GM10847 (cell line): ENCODE results near the gene ZNF575.
A peak's percentile ranks its signal among the peaks of the same experiment; 100 is the strongest.

Experiments
- POLR2A ChIP-seq: IDR thresholded peaks from 2 replicates; pipeline ENCODE4 v1.6.1; 2011; ENCODE audit not compliant: insufficient read length; ENCODE audit errors: extremely low read depth

Gene ZNF575, protein sequence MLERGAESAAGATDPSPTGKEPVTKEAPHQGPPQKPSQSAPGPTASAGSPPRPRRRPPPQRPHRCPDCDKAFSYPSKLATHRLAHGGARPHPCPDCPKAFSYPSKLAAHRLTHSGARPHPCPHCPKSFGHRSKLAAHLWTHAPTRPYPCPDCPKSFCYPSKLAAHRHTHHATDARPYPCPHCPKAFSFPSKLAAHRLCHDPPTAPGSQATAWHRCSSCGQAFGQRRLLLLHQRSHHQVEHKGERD

DNA sequence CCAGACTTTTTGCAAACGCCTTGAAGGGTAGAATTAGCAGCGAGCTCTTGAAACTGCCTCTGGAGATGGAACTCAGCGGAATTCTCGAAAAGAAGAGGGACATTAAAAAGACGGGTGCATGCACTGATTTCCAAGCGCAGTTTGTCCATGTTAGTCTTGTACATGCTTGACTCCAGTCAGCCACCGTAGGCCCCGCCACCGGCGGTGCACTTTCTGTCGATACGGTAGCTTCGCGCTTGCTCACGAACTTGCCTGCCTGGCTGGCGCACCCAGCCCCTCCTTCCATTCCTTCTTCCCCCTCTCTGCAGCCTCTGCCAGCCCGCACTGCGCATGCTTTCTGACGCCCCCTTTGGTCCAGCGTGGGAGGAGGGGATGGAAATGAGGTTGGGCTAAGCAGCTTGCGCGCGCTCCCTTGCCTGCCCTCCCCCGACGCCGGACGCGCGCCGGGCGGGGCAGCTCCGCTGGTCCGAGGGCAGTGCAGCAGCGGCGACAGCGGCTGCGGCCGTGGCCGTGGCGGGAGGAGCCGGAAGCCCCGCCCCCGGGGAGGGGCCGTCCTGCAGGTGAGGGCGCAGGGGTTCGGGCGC lies at the start of gene ZNF575:
Gene ZNF575, plus strand, starts transcription at position 227 of the 584 bp plus-strand sequence. CDS start 1,235 bp downstream, outside the sequence.
- TF ChIP-seq POLR2A: peak; percentile 27

DNA sequence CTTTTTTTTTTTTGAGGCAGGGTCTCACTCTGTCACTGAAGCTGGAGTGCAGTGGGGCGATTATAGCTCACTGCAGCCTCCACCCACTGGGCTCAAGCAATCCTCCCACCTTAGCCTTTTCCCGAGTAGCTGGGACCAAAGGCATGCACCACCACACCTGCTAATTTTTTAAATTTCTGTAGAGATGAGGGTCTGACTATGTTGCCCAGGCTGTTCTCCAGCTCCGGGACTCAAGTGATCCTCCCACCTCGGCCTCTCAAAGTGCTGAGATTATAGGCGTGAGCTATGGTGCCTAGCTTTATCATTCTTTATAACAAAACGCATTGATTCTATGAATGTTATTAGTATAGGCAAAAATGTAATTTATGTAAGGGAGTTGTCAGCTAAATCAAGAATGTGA lies 49.7 kb upstream of the ZNF575 start:
- TF ChIP-seq POLR2A: no peak

DNA sequence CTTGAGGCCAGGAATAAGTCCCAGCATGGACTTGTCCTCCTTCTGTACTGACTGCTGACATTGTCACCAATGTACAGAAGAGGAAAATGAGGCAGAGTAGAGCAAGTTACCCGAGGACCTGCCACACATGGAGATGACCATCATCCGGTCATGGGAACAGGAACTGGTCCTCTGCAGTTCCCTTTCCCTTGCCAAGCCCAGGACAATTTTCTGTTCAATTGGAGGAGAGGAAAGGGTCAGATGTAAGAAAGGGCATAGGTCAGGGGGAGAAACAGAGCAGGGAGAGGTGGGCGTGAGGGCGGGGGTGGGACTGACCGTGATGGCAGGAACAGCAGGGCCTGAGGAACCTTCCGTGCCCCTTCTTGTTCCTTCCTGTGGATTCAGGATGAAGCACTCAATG lies 47.0 kb upstream of the ZNF575 start:
- TF ChIP-seq POLR2A: no peak

DNA sequence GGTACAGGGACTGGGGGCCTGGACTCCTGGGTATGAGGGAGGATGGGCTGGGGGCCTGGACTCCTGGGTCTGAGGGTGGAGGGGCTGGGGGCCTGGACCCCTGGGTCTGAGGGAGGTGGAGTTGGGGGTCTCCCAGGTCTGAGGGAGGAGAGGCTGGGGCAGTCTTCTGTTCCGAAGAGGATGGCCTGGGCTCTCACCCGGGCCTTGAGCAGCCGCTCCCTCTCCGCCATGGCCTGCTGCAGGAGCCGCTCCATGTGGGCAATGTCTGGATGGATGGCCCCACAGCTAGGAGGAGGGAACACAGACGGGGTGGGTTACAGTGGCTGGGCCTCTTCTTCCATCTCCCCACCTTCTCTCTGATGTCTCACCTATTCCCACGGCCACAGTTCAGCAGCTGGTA lies 46.6 kb upstream of the ZNF575 start:
- no peak for TF ChIP-seq POLR2A

DNA sequence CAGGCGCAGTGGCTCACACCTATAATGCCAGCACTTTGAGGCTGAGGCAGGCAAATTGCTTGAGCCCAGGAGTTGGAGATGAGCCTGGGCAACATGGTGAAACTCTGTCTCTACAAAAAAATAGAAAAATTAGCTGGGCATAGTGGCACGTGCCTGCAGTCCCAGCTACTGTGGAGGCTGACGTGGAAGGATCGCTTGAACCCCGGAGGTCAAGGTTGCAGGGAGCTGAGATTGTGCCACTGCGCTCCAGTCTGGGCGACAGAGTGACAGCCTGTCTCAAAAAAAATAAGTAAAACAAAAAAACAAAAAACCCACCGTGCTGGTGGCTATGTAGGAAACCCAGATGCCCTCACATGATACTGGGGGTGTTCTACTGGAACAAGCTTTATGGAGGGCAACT lies 44.8 kb upstream of the ZNF575 start:
- no peak for TF ChIP-seq POLR2A

DNA sequence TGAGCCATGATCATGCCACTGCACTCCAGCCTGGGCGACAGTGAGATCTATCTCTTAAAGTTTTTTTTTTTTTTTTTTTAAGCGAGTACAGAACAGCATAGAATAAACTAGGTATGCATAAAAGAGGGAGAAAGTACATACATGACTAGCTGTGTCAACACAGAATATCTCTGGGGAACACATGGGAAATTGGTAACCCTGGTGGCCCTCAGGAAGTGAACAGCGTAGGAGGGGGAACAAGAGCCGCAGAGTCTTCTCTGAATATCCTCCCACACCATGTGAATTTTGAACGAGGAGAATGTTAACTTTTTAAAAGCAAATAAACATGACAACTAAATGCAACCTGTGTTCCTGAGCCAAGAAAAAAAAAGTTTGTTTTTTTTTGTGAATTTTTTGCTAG lies 43.7 kb upstream of the ZNF575 start:
- no peak for TF ChIP-seq POLR2A

DNA sequence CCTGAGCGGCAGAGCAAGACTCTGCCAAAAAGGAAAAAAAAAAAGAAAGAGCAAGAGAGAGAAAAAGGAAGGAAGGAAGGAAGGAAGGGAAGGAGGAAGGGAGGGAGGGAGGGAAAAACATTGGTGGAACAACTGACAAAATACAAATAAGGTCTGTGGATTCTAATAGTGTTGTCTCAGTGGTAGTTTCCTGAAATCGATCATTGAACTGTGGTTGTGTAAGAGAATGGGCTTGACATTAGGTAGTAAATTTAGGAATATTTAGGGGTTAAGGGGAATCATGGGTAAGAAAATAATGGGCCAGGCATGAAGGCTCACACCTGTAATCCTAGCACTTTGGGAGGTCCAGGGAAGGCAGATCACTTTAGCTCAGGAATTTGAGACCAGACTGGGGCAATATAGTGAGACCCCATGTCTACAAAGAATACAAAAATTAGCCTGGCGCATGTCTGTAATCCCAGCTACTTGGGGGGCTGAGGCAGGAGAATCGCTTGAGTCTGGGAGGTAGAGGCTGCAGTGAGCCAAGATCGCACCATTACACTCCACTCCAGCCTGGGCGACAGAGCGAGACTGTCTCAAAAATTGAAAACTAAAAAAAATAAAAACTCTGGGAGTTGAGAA lies 42.9 kb upstream of the ZNF575 start:
- TF ChIP-seq POLR2A: no peak

DNA sequence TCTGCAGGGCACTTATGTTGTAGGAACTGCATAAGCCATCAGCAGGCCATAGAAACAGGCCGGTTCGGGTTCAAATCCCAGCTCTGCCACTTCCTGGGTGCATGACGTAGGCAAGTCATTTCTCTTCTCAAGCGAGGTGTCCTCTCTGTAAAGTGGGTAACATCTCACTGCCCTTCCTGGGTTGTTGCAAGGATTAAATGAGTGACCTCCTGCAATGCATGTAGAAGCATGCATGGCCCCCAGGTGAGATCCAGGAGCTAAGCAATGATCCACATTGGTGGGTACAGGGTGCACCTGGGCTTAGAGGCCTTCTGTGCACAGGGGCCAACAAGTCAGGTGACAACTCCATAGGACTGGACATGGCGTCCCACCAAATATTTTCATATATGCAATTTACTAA lies 42.2 kb upstream of the ZNF575 start:
- no peak for TF ChIP-seq POLR2A

DNA sequence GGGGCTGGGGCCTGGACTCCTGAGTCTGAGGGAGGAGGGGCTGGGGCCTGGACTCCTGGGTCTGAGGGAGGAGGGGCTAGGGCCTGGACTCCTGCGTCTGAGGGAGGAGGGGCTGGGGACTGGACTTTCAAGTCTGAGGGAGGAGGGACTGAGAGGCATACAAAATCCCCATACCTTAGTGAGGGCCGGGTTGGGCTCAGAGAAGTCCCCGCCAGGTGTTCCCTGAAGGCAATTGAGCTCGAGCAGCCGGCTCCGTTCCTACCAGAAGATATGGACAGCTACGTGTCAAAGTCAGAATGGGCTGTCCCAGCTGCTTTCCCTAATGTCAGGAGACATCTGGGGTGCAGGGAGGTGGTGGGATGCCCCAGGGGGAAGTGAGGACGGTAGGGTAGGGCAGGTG lies 37.9 kb upstream of the ZNF575 start:
- TF ChIP-seq POLR2A: no peak

DNA sequence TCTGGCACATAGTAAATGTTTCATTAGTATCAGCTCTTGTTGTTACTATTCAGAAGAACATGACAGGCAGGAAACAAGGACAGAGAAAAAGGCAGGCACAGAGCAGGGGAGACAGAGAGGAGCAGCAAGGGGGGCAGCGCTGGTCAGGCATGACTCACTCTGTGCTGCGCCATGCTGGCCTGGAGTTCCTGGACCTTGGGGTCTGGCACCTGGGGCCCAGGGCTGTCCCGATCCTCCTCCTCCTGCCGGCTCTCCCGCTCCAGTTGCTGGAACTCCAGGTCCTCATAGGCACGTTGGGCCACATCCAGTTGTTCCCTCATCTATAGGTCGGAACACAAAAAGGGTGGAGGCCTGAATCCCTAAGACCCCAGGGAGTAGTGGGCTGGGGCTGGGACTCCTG lies 36.0 kb upstream of the ZNF575 start:
- no peak for TF ChIP-seq POLR2A

DNA sequence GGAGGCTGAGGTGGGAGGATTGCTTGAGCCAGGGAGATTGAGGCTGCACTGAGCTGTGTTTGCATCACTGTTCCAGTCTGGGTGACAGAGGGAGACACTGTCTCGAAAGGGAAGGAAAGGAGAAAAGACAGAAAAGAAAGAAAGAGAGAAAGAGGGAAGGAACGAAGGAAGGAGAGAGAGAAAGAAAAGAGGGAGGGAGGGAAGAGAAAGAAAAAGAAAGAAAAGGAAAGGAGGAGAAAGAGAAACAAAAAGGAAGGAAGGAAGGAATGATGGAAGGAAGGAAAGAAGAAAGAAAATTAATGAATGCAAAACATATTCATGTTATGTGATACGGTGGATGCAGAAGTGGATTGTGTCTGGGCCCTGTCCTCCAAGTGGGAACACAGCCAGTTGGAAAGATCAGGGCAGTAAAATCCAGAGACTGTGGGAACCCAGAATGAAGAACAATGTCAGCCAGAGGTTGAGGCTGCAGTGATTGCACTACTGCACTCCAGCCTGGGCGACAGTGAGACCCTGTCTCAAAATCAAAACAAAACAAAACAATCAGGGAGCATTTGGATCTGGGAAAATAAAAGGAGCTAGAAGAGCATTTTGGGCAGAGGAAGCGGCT lies 34.6 kb upstream of the ZNF575 start:
- TF ChIP-seq POLR2A: no peak

DNA sequence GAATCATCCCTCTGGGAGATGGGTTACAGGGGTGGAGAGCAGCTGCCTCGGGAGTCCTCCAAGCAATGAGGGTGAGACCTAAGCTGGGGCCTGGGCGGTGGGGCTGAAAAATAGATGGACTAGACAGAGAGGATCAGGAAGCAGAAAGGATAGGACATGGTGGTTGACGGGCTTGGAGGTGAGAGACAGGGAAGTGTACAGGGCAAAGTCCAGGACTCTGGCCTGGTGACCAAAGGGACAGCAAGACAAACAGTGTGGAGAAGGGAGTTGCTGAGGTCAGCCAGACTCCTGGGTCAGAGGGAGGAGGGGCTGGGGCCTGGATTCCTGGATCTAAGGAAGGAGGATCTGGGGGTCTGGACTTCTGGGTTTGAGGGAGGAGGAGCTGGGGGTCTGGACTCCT lies 33.9 kb upstream of the ZNF575 start:
- TF ChIP-seq POLR2A: no peak

DNA sequence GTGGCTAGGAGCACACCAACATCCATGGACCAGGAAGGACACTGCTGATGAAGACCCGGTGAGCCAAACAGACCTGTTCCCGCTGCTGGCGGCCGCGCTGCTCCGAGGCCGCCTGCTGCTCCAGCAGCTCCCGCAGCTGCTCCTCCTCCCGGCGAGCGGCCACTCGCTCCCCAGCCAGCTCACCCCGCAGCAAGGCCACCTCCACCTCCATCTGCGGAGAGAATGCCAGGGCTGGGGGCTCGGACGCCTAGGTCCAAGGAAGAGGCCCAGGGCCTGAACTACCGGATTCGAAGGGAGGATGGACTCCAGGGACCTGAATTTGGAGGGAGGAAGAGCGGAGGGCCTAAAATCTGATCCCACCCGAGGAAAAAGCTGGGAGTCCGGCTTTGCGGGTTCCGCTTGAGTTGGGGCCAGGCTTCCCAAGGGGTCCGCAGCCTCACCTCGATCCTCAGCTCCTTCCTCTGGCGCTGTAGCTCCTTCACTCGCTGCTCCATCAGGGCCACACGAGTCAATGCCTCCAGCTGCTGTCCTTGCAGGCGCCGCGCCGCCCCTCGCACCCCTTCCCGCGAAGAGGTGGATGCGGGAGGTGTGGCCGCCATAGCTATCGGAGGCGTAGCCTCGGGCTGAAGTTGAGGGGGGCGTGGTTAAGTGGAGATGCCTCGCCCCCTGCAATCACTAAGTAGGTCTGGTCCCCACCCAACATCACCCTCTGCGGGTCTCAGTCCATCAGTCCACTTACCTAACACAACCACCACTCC lies 31.1 kb upstream of the ZNF575 start:
- no peak for TF ChIP-seq POLR2A

DNA sequence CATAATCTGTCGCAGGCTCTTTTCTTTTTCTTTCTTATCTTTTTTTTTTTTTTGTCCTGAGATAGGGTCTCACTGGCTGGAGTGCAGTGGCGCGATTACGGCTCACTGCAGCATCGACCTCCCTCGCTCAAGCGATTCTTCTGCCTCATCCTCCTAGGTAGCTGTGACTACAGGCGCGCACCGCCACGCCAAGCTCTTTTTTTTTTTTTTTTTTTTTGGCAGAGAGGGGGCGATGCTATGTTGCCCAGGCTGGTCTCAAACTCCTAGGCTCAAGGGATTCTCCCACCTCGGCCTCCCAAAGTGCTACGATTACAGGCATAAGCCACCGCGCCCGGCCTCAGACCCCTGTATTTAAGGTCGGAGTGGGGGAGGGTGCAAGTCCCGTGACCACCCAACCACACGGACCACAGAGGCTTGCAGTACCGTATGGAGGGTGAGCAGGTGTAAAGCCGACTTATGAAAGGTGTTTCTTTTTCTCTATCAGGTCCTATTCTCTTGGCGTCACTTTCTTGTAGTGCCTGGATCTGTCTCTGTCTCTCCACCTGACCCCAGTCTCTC lies 30.5 kb upstream of the ZNF575 start:
- TF ChIP-seq POLR2A: no peak

DNA sequence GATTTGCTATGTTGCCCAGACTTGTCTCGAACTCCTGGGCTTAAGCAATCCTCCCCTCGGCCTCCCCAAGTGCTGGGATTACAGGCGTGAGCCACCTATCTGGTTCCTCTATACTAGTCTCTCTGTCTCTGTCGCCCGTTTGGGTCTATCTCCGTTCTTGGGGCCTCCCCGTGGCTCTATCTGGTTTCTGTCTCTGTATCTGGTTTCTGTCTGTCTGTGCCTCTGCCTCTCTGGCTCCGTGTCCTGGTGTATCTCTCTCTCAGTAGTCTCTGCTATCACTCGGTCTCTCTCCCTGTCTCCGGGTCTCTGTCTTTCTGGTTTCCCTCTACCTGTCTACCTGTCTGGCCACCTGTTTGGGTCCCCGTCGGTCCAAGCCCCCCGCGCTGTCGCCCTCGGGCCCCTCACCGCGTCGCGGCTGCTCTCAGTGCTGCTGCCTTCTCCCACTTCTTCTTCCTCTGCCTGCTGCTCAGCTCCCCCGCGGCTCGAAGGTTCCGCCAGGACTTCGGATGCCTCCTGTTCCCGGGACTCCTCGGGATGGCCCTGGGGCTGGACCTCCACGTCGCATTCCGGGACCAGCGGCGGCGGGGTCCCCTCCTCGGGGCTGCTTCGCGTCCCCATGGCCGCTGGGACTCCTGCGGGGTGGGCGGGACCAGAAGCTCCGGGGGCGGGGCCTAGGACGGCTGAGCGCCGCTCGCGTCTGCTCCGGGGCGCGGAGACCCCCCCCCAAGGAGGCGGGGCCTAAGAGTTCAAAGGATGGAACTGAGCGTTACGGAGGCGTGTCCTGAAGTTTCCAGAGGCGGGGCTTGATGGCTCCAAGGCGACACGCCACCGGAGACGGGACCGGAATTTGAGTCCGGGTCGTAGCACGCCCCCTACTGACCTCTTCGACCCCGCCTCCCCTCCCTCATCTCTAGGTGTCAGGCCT lies 29.2 kb upstream of the ZNF575 start:
- peak; percentile 51 for TF ChIP-seq POLR2A
